GM19468 (cell line): ENCODE data around the gene ACKR4.
"Not testable (repeated sequence)": the region's sequence is repeated elsewhere in the genome, so short reads cannot be mapped to it uniquely, and the experiment has no call there.

ENCODE experiments used
- ATAC-seq: cut with Tn5 transposase; IDR thresholded peaks from one replicate; pipeline ENCODE4 v1.9.1; 2021; ENCODE audit warnings: mild to moderate bottlenecking, moderate library complexity, moderate number of reproducible peaks; ENCODE audit not compliant: unreplicated experiment; ENCODE audit errors: extremely low read depth

Gene ACKR4

DNA sequence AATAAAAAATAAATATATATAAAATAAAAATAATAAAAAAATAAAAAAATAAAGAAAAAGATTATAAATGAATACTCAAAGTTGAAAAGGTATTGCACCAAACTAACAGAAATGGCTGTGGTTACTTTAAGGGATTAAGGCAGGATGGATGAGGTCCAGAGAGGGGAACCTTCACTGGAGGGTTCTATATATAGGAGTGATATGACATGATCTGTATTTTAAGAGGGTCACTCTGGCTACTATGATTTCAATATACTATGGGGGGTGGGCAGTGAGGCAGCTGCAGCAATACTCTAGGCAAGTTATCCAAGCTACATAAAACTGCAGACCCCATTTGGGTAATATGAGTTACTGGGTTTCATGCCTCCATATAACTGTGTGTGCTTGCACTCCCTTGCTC, 38.0 kb downstream of the ACKR4 start:
- ATAC-seq: no peak

DNA sequence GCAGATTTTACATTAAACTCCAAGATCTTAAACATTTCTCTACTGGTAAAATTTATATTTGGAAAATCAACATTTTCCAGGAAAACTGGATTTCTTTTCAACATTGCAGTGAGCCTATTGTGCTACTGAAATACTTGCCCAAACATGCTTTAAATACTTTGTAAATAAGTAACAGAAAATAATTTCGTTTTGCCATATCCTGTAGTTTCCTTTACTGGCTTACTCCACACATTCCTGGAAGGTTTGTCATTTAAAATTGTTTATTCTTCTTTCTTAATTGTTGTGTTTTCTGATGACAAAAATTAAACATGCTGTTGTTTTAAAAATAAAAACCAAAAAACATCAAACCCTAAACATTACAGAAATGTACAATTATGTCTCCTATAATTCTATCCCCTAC, 40.5 kb downstream of the ACKR4 start:
- no peak for ATAC-seq

DNA sequence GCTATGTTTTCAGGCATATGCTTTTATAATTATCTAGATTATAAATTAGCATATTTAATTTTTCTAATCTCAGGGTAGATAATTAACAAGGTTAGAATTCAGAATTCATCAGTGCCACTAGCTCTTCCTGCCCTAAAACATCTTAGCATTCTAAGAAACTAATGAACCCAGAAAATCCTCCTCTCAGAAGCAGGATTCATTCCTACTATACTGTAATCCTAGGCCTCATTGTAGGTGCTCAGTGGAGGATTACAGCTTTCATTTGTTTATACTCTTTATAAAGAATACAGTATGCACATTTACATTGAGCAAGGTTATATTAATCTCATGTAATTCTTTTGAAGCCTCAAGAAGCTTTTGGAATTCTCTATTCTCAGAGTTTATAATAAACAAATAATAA, 41.6 kb downstream of the ACKR4 start:
- no peak for ATAC-seq

DNA sequence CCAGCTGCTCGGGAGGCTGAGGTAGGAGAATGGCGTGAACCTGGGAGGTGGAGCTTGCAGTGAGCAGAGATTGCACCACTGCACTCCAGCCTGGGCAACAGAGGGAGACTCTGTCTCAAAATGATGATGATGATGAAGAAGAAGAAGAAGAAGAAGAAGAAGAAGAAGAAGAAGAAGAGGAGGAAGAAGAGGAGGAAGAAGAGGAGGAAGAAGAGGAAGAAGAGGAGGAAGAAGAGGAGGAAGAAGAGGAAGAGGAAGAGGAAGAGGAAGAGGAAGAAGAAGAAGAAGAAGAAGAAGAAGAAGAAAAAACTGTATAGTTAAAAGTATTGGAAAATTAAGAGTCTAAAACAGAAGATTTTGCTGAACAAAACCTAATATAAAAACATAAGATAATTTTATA, 44.4 kb downstream of the ACKR4 start:
- not testable (repeated sequence) for ATAC-seq

DNA sequence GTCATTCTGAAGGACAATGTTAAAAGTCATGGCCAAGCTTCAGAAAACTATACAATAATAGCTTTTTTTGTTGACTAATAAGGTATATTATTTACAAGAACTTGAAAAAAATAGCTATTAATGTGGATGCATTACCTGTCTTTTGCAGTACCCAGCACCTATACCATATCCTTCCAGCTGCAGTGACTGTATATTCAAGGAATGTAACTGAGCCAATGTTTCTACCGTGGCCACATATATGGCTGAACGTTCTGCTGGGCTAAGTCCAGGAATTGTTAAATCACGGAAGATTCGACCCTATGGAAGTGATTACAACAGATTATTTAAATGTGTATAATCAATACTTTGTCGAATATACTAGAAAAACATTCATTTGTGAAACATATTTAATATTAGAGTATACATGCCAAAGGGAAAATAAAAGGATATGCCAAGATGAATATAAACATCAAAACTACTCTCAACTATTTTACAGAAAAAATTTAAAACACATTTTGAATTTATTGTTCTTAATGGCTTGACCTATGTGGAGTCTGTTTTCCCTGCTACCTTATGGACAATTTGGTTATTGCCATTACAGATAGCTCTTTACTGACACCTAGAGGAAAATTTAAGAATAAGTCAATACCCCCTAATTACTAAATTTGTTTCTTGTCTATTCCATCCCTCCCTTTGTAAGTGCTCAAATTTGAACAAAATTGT, 44.9 kb downstream of the ACKR4 start:
- no peak for ATAC-seq

DNA sequence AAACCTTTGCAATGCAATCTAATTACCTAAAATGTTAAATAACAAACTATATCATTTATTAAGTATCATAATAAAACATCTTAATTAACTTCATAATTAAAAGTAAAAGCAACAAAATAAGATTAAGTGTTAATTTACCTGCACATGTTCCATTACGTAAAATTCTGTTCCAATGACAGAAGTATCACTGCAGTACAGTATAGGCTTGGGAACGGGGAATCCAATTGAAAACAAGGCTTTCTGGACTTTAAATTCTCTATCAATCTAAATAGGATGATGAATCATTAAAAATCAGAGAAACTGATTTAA, 45.4 kb downstream of the ACKR4 start:
- ATAC-seq: no peak

DNA sequence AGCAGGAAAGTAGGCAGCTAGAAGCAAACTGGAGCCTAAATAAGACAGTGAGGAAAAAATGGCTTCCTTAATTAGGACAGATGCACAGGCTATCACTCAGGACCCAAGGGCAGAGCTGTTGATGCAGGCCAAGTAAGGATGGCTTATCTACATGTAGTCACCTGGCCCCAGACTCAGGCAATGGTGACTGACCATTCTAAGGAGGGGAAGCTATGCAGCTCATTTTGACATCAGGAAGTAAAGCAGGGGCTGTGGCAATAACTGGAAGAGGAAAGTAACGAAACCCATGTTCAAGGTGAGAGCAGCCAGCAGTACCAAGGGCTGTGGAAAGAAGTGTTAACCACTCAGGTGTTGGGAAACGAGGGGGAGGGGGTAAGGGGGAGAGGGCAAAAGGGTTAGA, 46.3 kb downstream of the ACKR4 start:
- no peak for ATAC-seq

DNA sequence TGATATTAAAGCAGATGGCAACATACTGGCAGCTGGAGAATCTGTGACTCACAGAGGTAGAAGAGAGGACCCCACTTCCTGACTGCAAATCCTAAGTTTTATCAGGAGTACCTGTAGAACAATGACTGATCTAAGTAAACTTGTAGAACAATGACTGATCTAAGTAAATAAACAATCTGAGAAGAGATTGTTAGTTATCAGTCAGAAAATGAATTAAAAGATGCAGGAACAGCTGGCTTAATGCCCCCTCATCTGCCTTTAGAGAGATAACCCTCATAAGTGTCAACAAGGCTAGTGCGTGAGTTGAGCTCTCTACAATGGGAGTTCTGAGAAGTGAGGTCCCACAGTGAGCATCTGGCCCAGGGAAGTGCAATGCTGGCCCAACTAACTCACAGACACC, 48.0 kb downstream of the ACKR4 start:
- ATAC-seq: no peak

DNA sequence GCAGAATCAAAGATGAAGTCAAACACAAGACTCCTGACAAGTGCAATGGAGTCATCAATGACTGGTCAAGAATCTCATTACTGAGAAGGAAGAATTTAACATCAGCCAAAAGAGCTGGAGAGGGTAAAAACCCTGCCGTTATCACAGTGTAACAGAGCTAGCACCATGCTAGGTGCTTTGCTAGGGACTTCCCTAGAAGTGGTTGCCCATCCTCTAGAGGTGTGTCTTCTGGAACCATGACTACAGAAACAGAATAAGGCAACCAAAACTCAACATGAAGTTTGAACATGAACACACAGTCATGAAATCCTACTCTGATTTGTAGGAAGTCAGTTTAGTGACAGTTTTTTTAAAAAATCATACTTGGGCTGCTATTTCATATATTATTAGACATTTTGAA, 53.1 kb downstream of the ACKR4 start:
- no peak for ATAC-seq
